ENCODE data around the gene TCERG1L.
"Not testable (repeated sequence)": the region's sequence is repeated elsewhere in the genome, so short reads cannot be mapped to it uniquely, and the experiment has no call there.

TCERG1L gene

DNA sequence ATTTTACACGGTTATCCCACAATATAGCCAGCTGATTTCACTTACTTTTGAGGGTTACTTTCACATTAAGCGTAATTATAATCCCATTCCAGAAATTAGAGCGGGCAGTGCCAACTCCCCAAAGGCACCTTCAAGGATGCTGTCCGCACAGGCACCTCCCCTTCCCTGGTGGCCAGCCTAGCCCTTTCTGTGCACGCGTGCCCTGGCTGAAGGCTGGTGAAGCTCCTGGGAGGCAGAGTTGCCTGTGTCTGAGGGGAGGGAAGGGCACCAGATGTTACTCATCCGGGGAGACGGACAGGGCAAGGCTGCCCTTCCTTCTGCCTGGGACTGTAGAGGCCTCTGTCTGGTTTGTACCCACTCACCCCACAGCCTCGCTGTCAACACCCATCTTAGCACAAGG lies 198.4 kb downstream of the TCERG1L start:
- in situ Hi-C loops (cut with HindIII; ENCODE audit: low sequenced_read_pairs) = no loop called here

DNA sequence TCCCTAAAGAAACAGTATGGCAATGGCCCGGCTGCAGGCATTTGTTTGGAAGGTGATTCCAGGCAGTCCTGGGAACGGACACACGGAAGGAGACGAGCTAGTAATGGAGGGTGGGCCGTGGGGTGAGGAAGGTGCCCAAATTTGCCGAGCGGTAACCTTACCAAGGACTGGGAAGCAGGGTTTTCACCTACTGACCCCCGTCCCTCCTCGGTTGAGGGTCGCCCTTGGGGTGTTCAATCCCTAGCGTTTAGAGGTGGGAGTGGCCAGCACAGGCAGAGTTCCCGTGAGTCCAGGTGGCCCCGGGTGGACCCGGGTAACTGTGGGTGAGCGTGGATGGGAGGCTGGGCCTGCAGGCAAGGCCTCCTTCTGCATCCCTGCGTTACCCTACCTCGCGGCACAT lies 198.8 kb downstream of the TCERG1L start:
- in situ Hi-C loops (cut with HindIII; ENCODE audit: low sequenced_read_pairs) = no loop called here

- in situ Hi-C loops (cut with HindIII; ENCODE audit: low sequenced_read_pairs) = no loop called here
These were observed 199.9 kb downstream of the TCERG1L start for GRCh38 chr10:131111471-131112080.

- in situ Hi-C loops (cut with HindIII; ENCODE audit: low sequenced_read_pairs) = no loop called here
These were observed 200.5 kb downstream of the TCERG1L start for GRCh38 chr10:131111007-131111406.

GRCh38 chr10:131110241-131110783 lies 201.2 kb downstream of the TCERG1L start:
- in situ Hi-C loops (cut with HindIII; ENCODE audit: low sequenced_read_pairs) = no loop called here

DNA sequence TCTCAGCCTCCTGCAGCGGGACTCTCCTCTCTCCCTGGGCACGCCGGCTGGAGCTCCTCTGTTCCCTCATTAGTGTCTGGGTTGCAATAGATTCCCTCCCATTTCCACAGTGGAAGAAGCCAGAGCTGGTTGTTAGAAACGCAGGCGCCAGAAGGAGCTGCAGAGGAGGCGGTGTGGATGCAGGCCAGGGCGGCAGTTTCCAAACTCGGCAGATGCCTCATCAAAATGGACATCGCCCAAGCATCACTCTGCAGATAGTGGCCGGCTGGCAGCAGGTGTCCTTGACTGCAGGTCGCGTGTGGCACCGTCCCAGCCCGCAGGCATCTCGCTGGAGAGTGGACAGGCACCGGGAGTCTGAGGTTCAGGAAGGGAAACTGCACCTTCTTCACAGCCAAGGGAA lies 201.8 kb downstream of the TCERG1L start:
- in situ Hi-C loops (cut with HindIII; ENCODE audit: low sequenced_read_pairs) = no loop called here

- in situ Hi-C loops (cut with HindIII; ENCODE audit: low sequenced_read_pairs) = no loop called here
These were observed 202.2 kb downstream of the TCERG1L start for GRCh38 chr10:131109291-131109690.

- in situ Hi-C loops (cut with HindIII; ENCODE audit: low sequenced_read_pairs) = no loop called here
These were observed 203.6 kb downstream of the TCERG1L start for GRCh38 chr10:131107970-131108369.

DNA sequence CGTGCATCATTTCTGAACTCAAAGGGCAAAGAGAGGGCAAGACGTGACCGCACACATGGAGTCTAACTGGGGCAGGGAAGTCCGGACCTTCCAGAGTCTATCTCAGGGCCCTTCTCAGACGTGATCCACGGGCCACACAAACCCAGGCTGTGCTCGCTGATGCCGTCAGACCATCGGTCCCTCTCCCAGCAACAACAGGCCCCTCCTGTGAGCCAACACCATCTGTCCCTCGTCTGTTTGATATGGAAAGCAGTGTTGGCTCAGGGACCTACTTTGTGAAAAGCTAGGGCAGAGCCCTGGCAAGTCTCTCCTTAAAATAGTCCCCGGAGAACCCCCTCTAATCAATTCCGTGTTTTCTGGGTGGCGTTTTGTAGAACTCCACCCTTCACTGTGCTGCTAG lies 208.8 kb downstream of the TCERG1L start:
- in situ Hi-C loops (cut with HindIII; ENCODE audit: low sequenced_read_pairs) = no loop called here

DNA sequence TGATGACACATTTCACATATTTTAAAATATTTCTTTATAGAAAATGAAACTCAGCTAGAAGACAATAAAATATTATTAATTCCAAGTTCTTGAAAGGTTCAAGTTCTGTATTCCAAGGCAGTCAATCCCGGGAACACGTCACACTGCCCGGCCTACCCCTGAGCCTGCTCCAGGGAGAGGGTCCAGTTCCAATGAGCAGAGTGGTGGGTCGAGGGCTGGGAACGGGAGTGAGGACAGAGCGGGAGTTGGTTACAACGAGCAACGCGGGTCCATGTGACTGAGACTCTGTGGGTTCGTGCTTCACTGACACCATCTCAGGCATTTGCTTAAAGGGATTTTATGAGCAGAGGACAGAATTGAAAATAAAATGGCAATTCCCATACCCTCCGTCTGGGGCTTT lies 209.4 kb downstream of the TCERG1L start:
- in situ Hi-C loops (cut with HindIII; ENCODE audit: low sequenced_read_pairs) = no loop called here

GRCh38 chr10:131100418-131101410 lies 210.8 kb downstream of the TCERG1L start:
- in situ Hi-C loops (cut with HindIII; ENCODE audit: low sequenced_read_pairs) = not testable (repeated sequence)

GRCh38 chr10:131099028-131099726 lies 212.3 kb downstream of the TCERG1L start:
- in situ Hi-C loops (cut with HindIII; ENCODE audit: low sequenced_read_pairs) = no loop called here

- in situ Hi-C loops (cut with HindIII; ENCODE audit: low sequenced_read_pairs) = no loop called here
These were observed 213.0 kb downstream of the TCERG1L start for GRCh38 chr10:131098416-131098952.

GRCh38 chr10:131096031-131096430 lies 215.5 kb downstream of the TCERG1L start:
- in situ Hi-C loops (cut with HindIII; ENCODE audit: low sequenced_read_pairs) = no loop called here

DNA sequence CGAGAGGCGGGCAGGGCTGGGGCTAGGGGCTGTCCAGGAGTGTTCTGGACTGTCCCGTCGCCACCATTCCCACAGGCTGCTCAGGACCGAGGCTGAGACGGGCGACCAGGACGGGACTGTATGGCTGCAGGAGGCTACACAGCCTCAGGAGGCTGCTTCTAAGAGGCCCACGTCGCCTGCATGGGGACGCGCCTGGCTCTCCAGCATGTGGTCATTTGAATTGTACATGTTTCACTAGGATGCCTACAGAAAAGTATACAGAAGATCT lies 216.3 kb downstream of the TCERG1L start:
- in situ Hi-C loops (cut with HindIII; ENCODE audit: low sequenced_read_pairs) = no loop called here

- in situ Hi-C loops (cut with HindIII; ENCODE audit: low sequenced_read_pairs) = no loop called here
These were observed 216.8 kb downstream of the TCERG1L start for GRCh38 chr10:131094527-131095312.

DNA sequence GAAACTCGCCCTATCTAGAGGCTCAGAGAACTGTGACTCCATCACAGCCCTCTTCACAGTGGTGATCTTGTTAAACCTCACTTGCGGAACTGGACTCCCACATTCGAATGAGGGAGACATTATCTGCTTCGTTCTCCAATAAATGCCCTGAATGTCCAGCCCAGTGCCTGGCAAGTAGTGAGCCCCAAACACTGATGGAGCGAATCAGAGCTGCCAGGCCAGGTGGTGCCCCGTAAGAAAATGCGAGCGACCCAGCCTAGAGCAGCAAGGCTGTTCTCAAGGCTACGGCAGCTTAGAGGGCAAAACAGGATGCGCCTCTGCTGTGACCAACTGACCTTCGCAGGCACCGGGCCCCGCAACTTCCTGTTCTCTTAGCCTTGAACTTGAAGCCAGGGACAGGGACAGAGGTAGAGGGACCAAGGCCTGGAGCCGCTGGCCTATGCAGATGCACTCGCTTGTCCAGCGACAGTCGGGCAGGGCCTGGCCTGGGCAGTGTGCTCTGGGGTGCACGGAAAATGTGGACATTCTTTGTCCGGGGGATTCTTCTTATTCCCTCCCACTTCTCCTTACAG lies 217.6 kb downstream of the TCERG1L start:
- in situ Hi-C loops (cut with HindIII; ENCODE audit: low sequenced_read_pairs) = no loop called here

DNA sequence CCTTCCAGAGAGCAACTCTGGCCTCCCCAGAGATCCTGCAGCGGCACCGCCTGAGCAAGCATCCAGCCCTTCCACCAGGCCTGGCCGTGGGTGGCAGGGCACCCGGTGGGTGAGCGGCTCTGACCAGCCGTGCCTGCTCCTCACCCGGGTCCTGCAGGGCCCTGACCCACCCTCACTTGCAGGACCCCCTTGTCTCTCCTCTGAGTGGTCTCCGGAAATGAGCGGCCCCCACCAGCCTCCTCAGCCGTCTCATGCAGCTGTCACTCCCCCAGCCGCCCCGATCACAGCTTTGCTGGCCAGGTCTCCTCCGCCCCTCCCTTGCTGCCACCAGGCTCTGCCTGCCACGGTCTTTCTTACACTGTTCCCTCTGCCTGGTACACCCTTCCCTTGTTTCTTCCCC lies 218.2 kb downstream of the TCERG1L start:
- in situ Hi-C loops (cut with HindIII; ENCODE audit: low sequenced_read_pairs) = no loop called here

- in situ Hi-C loops (cut with HindIII; ENCODE audit: low sequenced_read_pairs) = no loop called here
These were observed 218.6 kb downstream of the TCERG1L start for GRCh38 chr10:131092876-131093275.

- in situ Hi-C loops (cut with HindIII; ENCODE audit: low sequenced_read_pairs) = no loop called here
These were observed 219.1 kb downstream of the TCERG1L start for GRCh38 chr10:131092386-131092785.
